Neuron (in vitro differentiated cells): ENCODE results near the gene ATRAID.
"Not testable (repeated sequence)": the region's sequence is repeated elsewhere in the genome, so short reads cannot be mapped to it uniquely, and the experiment has no call there.

Experiments
- H2AFZ ChIP-seq: one replicate; pipeline ENCODE4 v1.6.1; 2013; ENCODE audit warnings: low read depth, mild to moderate bottlenecking, inconsistent platforms, low read length, moderate library complexity
- H3K27me3 ChIP-seq: one replicate; pipeline ENCODE4 v1.6.1; 2013; ENCODE audit warnings: low read length; ENCODE audit not compliant: insufficient read depth
- H3K36me3 ChIP-seq: one replicate; pipeline ENCODE4 v1.6.1; 2013; ENCODE audit warnings: low read length; ENCODE audit not compliant: insufficient read depth
- H3K4me1 ChIP-seq: one replicate; pipeline ENCODE4 v1.6.1; 2013; ENCODE audit warnings: low read length; ENCODE audit not compliant: insufficient read depth
- H3K4me3 ChIP-seq: 2 replicates; pipeline ENCODE4 v1.5.1; 2013; ENCODE audit warnings: mild to moderate bottlenecking, low read length, moderate library complexity
- H3K9me3 ChIP-seq: one replicate; pipeline ENCODE4 v1.6.1; 2013; ENCODE audit warnings: low read length

The ATRAID gene

DNA sequence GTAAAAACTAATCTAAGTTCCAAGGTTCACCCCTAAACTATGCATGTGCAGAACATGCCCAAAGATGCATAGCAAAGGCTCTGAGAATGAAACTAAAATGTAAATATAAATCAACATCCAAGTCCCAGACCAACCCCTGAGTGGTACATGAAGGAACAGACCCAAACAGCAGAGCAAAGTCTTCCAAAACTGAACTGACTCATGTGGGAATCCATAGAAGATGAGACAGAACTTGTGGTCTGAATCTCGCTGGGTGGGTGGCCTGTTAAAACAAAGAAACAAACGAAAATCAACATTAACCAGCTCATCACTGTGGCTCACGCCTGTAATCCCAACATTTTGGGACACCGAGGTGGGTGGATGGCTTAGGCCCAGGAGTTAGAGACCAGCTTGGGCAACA is 29.5 kb upstream of the ATRAID start:
- Histone ChIP-seq H2AFZ (no peak overlapping the region), H3K9me3 (no peaks in the 10 kb centered on the region), H3K36me3 (no peaks in the 10 kb centered on the region), H3K4me1 (peaks cover 4% of the 10 kb centered on the region), H3K4me3 (no peak overlapping the region), H3K27me3 (peaks cover 5% of the 10 kb centered on the region)

DNA sequence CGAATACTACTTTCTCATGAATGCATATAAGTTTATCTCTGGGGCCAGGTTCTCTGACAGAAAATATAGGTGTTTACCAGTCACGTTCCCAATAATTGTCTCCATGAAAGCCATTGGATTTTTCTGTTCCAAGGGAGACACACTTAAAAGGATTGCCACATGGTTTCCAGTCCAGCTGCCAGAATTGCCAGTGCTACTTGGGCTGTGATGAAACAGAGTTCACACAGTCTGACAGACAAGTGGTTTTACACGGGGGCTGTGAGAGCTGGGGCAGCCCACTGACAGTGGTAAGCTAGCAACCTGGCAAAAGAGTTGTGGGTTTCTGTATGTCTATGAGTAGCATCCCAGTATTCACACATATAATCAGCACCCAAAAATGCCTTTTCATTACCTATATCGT is 27.7 kb upstream of the ATRAID start:
- peaks cover 5% of the 10 kb centered on the region for H3K27me3 ChIP-seq
- H3K4me1 ChIP-seq, result peaks cover 4% of the 10 kb centered on the region
- peaks cover 1% of the 10 kb centered on the region for H3K9me3 ChIP-seq
- H2AFZ ChIP-seq, result no peak overlapping the region
- H3K36me3 ChIP-seq, result no peaks in the 10 kb centered on the region
- H3K4me3 ChIP-seq, result no peak overlapping the region

DNA sequence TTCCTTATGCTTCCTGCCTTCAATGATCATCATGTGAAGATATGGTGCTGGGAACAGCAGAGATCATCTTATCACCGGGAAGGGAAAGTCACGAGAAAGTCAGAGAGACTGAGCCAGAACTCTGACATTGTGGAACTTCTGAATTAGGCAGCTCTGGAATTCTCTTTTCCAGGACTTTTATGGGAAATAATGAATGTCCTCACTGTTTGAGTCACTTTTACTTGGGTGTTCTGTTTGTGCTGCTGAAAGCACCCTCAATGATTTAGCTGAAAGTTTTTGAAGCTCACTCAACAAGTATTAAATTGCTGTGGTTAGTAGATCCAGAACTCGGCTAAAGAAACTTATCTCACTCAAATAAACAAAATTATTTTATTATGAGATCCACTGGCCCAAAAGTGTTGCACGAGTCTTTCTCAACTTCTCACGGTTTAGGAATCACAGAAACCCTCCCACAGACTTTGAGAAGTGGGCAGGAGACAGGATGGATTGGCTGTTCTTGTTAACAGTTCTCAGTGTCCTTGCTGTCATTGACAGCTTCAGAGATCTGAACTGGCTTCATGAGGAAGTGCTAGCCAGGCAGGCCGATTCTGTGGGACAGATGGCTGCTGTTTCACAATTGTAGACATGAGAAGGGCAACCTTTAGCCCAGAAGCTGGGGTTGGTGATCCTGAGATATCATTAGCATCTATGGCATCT is 26.4 kb upstream of the ATRAID start:
- Histone ChIP-seq H3K36me3 (no peaks in the 10 kb centered on the region), H3K9me3 (peaks cover 1% of the 10 kb centered on the region), H3K4me1 (peaks cover 4% of the 10 kb centered on the region), H3K27me3 (peaks cover 5% of the 10 kb centered on the region), H2AFZ (no peak overlapping the region), H3K4me3 (no peak overlapping the region)

DNA sequence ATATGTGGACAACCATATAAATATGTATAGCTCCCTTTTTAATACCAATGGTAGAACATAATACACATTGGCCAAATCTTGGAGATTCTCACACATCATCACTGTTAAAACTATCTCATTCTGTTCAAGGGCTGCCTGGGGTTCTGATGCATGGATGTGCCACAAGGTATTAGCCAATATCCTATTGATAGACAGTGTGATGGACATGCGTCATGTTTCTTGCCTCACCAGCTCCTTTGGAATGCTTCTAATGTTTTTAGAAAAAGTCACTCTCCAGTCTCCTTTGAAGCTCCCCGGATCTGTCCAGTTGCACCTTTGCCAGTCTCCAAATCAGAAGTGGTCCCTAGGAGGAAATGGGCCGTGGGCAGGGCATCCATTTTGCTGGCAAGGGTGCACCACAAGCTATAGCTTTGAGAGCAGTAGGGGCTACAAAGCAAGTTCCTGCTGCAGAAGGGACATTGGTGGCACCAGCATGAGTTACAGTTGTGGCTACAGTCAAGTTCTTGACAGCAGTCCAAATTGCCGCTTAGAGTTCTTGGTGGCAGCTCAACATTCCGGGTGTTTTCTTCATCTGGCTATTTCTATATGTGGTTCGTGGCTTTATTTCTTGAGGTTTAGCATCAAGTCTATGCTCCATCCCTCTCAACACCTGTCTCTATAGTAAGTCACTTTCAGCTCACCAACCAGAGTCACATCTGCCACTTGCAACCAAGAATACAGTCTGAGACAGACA is 25.1 kb upstream of the ATRAID start:
- Histone ChIP-seq H3K9me3 (peaks cover 1% of the 10 kb centered on the region), H2AFZ (no peak overlapping the region), H3K36me3 (no peaks in the 10 kb centered on the region), H3K4me1 (no peaks in the 10 kb centered on the region), H3K4me3 (no peak overlapping the region), H3K27me3 (peaks cover 3% of the 10 kb centered on the region)

DNA sequence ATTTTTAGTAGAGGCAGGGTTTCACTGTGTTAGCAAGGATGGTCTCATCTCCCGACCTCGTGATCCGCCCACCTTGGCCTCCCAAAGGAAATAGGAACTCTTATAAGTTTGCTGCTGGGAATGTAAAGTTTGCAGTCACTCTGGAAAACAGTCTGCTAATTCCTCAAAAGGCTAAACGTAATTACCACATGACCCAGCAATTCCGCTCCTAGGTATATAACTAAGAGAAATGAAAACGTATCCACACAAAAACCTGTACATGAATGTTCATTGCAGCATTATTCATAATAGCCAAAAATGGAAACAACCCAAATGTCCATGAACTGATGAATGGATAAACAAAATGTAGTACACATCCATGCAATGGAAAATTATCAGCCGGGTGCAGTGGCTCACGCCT is 21.9 kb upstream of the ATRAID start:
- Histone ChIP-seq H3K36me3 (no peaks in the 10 kb centered on the region), H3K9me3 (peaks cover 1% of the 10 kb centered on the region)

DNA sequence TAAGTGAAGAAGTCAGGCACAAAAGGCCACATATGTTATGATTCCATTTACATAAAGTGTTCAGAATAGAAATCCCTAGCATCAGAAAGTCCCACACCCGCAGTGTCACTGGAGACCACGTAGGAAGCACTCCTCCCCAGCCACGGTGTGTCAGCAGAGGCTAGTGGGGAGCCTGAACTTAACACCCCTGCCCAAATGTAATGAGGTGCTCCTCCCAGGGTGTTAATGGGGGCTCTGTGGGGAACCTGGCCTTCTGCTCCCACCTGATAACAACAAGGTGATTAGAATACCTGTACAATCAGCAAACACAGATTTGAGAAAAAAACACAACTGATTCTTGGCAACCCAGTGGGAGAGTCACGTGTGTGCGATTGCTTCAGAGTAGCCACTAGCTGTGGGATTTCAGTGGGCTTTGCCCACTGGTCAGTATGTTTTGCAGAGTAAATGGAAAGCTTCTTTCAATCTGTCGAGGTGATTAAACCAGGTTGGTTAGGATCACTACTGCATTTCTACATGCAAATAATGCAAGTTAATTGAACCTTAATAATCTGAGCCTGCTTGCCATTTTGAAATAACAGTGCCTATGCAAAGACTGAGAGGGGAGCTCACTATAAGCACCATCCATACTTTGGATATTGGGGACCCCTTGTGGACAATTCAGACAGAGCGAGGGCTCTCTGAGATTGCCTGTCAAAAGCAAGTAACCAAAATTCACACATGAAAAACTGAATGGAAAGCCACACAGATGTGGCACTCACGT is 20.6 kb upstream of the ATRAID start:
- Histone ChIP-seq H2AFZ (no peak overlapping the region), H3K36me3 (no peaks in the 10 kb centered on the region), H3K4me1 (no peaks in the 10 kb centered on the region), H3K27me3 (no peaks in the 10 kb centered on the region), H3K4me3 (no peak overlapping the region), H3K9me3 (peaks cover 1% of the 10 kb centered on the region)

More for the DNA sequence above, 21.9 kb upstream of the ATRAID start:
- Histone ChIP-seq H3K27me3 (no peaks in the 10 kb centered on the region), H3K4me1 (no peaks in the 10 kb centered on the region), H2AFZ (no peak overlapping the region), H3K4me3 (no peak overlapping the region)

DNA sequence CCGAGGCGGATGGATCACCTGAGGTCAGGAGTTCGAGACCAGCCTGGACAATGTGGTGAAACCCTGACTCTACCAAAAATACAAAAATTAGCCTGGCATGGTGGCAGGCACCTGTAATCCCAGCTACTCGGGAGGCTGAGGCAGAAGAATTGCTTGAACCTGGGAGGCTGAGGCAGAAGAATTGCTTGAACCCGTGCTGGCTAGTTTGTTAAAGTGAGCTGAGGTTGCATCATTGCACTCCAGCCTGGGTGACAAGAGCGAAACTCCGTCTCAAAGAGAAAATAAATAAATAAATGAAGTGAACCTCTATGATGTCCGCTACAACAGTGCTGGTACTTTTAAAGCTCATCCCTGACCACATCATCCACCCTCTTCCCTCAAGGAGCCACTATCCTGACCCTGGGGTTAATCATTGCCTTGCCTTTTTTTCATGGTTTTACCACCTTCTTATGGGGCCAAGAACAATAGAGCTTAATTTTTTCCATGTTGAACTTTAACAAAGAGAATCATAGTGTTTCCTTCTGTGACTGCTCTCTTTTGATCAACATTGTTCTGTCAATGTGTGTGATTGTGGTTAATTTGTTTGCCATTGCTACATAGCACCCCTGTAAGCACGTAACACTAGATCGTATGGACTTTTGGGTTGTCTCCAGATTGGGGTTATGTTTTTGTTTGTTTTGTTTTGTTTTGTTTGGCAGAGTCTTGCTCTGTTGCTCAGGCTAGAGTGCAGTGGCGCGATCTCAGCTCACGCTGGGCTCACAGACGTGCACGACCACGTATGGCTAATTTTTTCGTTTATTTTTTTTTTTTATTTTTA is 17.1 kb upstream of the ATRAID start:
- no peaks in the 10 kb centered on the region for H3K9me3 ChIP-seq
- no peak overlapping the region for H3K4me3 ChIP-seq
- H3K4me1 ChIP-seq, result no peaks in the 10 kb centered on the region
- no peaks in the 10 kb centered on the region for H3K27me3 ChIP-seq
- peaks cover 2% of the 10 kb centered on the region for H3K36me3 ChIP-seq
- H2AFZ ChIP-seq, result no peak overlapping the region

DNA sequence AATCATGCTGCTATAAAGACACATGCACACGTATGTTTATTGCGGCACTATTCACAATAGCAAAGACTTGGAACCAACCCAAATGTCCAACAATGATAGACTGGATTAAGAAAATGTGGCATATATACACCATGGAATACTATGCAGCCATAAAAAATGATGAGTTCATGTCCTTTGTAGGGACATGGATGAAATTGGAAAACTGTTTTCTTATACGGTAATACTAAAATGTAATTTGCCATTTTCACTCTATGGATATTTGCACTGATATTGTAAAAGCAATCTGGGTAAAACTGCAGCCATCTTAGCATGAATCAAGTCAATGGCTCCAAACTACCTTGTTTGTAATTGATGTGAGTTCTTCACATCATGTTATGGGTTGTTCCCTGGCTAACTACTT is 16.0 kb upstream of the ATRAID start:
- not testable (repeated sequence) for H3K4me1 ChIP-seq, H3K9me3 ChIP-seq, H2AFZ ChIP-seq, H3K36me3 ChIP-seq, H3K27me3 ChIP-seq, H3K4me3 ChIP-seq

DNA sequence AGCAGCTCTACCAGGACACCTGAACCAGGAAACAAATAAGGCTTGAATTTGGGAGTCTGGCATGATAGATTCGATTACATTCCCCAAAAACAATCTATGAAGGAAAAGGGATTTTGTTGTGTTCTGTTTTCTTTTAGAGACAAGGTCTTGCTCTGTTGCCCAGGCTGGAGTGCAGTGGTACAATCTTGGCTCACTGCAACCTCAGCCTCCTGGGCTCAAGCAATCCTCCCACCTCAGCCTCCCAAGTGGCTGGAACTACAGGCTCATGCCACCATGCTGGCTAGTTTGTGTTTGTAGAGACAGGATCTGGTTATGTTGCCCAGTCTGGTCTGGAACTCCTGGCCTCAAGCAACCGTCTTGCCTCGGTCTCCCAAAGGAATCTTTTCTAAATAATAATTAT is 13.8 kb upstream of the ATRAID start:
- not testable (repeated sequence) for H2AFZ ChIP-seq, H3K4me1 ChIP-seq, H3K9me3 ChIP-seq, H3K27me3 ChIP-seq, H3K4me3 ChIP-seq
- H3K36me3 ChIP-seq, result peaks cover 30% of the 10 kb centered on the region

DNA sequence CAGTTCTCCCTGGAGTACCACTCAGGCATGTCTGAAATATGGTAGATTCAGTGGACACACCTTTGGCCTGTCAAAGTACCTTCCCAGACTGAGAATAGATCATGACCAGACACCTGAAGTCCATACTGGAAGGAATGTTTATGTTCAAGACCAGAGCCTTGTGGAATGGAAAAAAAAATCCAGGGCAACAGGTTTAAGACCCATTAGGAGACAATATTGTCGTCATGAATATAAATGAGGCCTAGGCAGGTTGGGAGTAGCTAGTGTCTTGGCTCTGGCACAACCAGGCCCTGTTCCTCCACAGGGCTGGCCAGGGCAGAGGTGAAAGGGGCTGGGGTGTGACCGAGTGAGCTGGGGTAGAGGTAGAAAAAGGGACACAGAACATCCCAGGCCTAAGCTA is 13.2 kb upstream of the ATRAID start:
- no peaks in the 10 kb centered on the region for H3K4me1 ChIP-seq
- no peaks in the 10 kb centered on the region for H3K27me3 ChIP-seq
- H2AFZ ChIP-seq, result no peak overlapping the region
- H3K9me3 ChIP-seq, result no peaks in the 10 kb centered on the region
- H3K4me3 ChIP-seq, result no peak overlapping the region
- peaks cover 36% of the 10 kb centered on the region for H3K36me3 ChIP-seq

DNA sequence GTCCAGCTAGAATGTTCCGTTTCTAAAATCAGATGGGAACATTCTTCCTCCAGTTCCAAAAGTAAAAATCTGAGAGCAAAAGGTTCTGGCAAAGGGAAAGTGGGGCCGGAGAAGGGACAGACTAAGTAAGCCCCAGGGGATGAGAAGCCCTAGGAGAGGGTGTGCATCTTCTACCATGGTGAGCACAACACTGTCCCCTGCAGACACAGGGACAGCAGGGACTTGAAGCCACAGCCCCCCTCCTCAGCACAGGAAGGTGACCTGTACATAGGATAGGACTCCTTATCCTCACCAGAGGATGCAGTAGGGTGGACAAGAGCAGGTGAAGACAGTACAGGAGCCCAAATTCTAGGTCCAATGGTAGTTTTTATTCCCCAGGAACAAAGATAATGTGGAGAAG is 12.6 kb upstream of the ATRAID start:
- peaks cover 42% of the 10 kb centered on the region for H3K36me3 ChIP-seq
- no peaks in the 10 kb centered on the region for H3K4me1 ChIP-seq
- no peaks in the 10 kb centered on the region for H3K27me3 ChIP-seq
- no peaks in the 10 kb centered on the region for H3K9me3 ChIP-seq
- H3K4me3 ChIP-seq, result no peak overlapping the region
- no peak overlapping the region for H2AFZ ChIP-seq

DNA sequence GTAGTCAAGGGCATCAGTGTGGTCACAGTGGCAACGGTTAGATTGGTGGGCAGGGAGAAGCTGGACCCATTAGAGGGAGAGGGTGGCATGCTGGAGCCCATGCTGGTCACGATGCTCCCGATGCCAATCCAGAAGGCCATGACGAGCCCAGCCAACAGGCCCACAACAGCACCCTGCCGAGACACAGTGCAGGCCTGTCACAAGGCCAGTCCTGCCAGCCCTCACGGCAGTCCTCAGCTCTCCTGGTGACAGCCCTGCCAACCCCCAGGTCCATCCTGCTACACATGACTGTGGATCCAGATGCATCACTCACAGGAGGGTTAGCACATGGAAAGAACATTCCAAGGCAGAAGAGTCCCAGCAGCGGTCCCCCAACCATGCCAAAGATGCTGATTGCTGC is 10.2 kb upstream of the ATRAID start:
- H3K36me3 ChIP-seq, result peaks cover 65% of the 10 kb centered on the region
- no peaks in the 10 kb centered on the region for H3K9me3 ChIP-seq
- no peaks in the 10 kb centered on the region for H3K4me1 ChIP-seq
- H2AFZ ChIP-seq, result no peak overlapping the region
- H3K4me3 ChIP-seq, result no peak overlapping the region
- no peaks in the 10 kb centered on the region for H3K27me3 ChIP-seq

DNA sequence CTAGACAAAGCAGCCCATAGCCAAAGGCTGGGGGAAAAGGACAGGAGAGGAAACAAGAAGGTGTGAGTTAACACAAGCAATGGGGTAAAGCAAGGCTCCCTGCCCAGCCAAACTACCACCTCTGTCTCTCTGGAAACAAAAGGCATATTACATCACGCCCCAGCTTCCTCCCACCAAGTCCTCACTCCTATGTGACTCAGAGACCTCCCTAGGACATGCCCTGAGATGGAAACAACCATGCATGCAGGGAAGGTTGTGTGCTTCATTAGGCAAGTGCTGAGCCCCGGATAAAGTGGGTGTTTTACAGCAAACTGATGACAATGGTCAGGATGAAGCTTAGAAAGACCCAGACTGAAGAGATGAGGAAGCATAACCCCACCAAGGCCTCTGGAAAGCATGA is 9.0 kb upstream of the ATRAID start:
- H3K27me3 ChIP-seq, result no peaks in the 10 kb centered on the region
- H3K9me3 ChIP-seq, result no peaks in the 10 kb centered on the region
- no peaks in the 10 kb centered on the region for H3K4me1 ChIP-seq
- no peak overlapping the region for H3K4me3 ChIP-seq
- H3K36me3 ChIP-seq, result peaks cover 77% of the 10 kb centered on the region
- no peak overlapping the region for H2AFZ ChIP-seq
